Left renal cortex interstitium (tissue), 4 donors: ENCODE data around the gene MEN1. TPM values are rescaled to one million over a fixed set of nuclear protein-coding genes. Genes with fewer than 3 reads are reported as not detected.

Experiments
- polyA plus RNA-seq, 4 donors: library from polyadenylated mRNA; unstranded; fragments of 120-200 nt; gene quantifications; one replicate each; pipeline ENCODE4 v1.2.1, GENCODE V29; 2013; ENCODE audit not compliant: insufficient read length in 4 of 4

Gene MEN1
- polyA plus RNA-seq, 4 donors, result 31.6 to 53.5 (median 42.7) TPM

Other genes starting within 250 kb of the MEN1 start
- 1 to 10 TPM; 3.6 to 5.6 (median 5.5) TPM for gene SLC22A12, start 219.3 kb downstream of the MEN1 start, polyA plus RNA-seq
- gene NRXN2, start 87.4 kb downstream of the MEN1 start, polyA plus RNA-seq, result 10 to 100 TPM; 11.7 to 27.2 (median 24.9) TPM
- 1 to 10 TPM; 3.2 to 7.8 (median 4.5) TPM for gene RASGRP2, start 66.4 kb downstream of the MEN1 start, polyA plus RNA-seq
- gene PYGM, start 50.6 kb downstream of the MEN1 start, polyA plus RNA-seq, result 1 to 10 TPM; 1.6 to 3.0 (median 2.1) TPM
- 100 to 1,000 TPM; 263 to 497 (median 371) TPM for gene SF1, start 32.0 kb downstream of the MEN1 start, polyA plus RNA-seq
- 10 to 100 TPM; 17.8 to 25.7 (median 24.2) TPM for gene MAP4K2, start 7.3 kb downstream of the MEN1 start, polyA plus RNA-seq
- gene CDC42BPG, start 34.1 kb upstream of the MEN1 start, polyA plus RNA-seq, result 1 to 10 TPM; 5.2 to 8.1 (median 5.9) TPM
- gene EHD1, start 68.1 kb upstream of the MEN1 start, polyA plus RNA-seq, result 10 to 100 TPM; 54.4 to 77.9 (median 64.7) TPM
- 10 to 100 TPM; 12.2 to 28.1 (median 21.6) TPM for gene ATG2A, start 106.7 kb upstream of the MEN1 start, polyA plus RNA-seq
- 10 to 100 TPM; 14.4 to 20.2 (median 17.2) TPM for gene PPP2R5B, start 114.1 kb upstream of the MEN1 start, polyA plus RNA-seq
- gene GPHA2, start 125.3 kb upstream of the MEN1 start, polyA plus RNA-seq, result 1 to 10 TPM; 1.9 to 3.1 (median 2.6) TPM
- 1 to 10 TPM in 1 of 4 donors, under 1 TPM in 3; 0.48 to 1.5 (median 0.72) TPM for gene MAJIN, start 161.6 kb upstream of the MEN1 start, polyA plus RNA-seq
- gene BATF2, start 186.4 kb upstream of the MEN1 start, polyA plus RNA-seq, result 1 to 10 TPM; 2.3 to 3.3 (median 2.8) TPM
- gene ARL2, start 203.6 kb upstream of the MEN1 start, polyA plus RNA-seq, result 10 to 100 TPM; 58.1 to 81.6 (median 64.8) TPM
- 10 to 100 TPM; 25.5 to 34.3 (median 30.4) TPM for gene SNX15, start 216.9 kb upstream of the MEN1 start, polyA plus RNA-seq
- 10 to 100 TPM; 10.2 to 20.3 (median 13.5) TPM for gene SAC3D1, start 230.7 kb upstream of the MEN1 start, polyA plus RNA-seq
- 10 to 100 TPM; 10.8 to 17.4 (median 12.2) TPM for gene NAALADL1, start 248.0 kb upstream of the MEN1 start, polyA plus RNA-seq